ENCODE results near the gene ZNF146. TPM values are rescaled to one million over a fixed set of nuclear protein-coding genes. Genes with fewer than 3 reads are reported as not detected.

The ZNF146 gene
- total and polyA plus RNA-seq, 2 of the 8 experiments (the other 6 are each of a cell fraction or from before 2014, with no cell fraction given), result 27.0 to 161 TPM

- no peak overlapping the region for H3K27ac ChIP-seq (ENCODE audit: low read depth, low read length)
- POLR2A ChIA-PET (ENCODE audit: partially characterized antibody), result no interaction called here
- H2BK15ac ChIP-seq (ENCODE audit: low read length), result no peak overlapping the region
- H4K91ac ChIP-seq (replicated peaks; ENCODE audit: insufficient read length, low read length), result no peak overlapping the region
- H3K4me1 ChIP-seq (replicated peaks in 1 of 4; ENCODE audit: control insufficient read depth in 3 of 4, insufficient read depth in 4 of 4, low read length in 3 of 4), result no peaks in the 10 kb centered on the region; a peak in 2 of 7 replicates
- peaks cover 0 to 2% (median 0%) of the 10 kb centered on the region in 4 experiments; a peak in 1 of 8 replicates for H3K36me3 ChIP-seq (ENCODE audit: control insufficient read depth in 2 of 4, insufficient read depth in 4 of 4, low read length in 3 of 4)
- no peak for DNase-seq (ENCODE audit: low read depth in 1 of 2, low spot score in 2 of 2)
- no peaks in the 10 kb centered on the region for H3K23me2 ChIP-seq (ENCODE audit: low read depth, low read length)
- no peak overlapping the region for H2BK120ac ChIP-seq (replicated peaks; ENCODE audit: low read depth, low read length)
- H3K18ac ChIP-seq (ENCODE audit: extremely low read depth, low read length), result no peak overlapping the region
- no peak overlapping the region for H3K14ac ChIP-seq (ENCODE audit: insufficient read length)
- H3K4ac ChIP-seq (replicated peaks; ENCODE audit: insufficient read length, low read depth, low read length), result no peak overlapping the region
- H2BK20ac ChIP-seq (ENCODE audit: low read length), result no peak overlapping the region
- H2BK5ac ChIP-seq (ENCODE audit: low read depth, low read length), result no peak overlapping the region
- no peak overlapping the region for H3K4me3 ChIP-seq (ENCODE audit: extremely low read depth in 1 of 4, insufficient read depth in 2 of 4, low read depth in 3 of 4, low read length in 4 of 4)
- no peak overlapping the region for H4K5ac ChIP-seq (ENCODE audit: insufficient read length, low read depth, low read length)
- H4K8ac ChIP-seq (ENCODE audit: extremely low read depth, insufficient read depth, low read length), result no peak overlapping the region
- CTCF ChIA-PET (ENCODE audit: partially characterized antibody), result no interaction called here
- no peaks in the 10 kb centered on the region for H3K79me2 ChIP-seq (ENCODE audit: control insufficient read depth in 1 of 2, insufficient read depth in 2 of 2, low read length in 2 of 2)
- no peak overlapping the region for H3K4me2 ChIP-seq (ENCODE audit: insufficient read depth in 1 of 2, low read depth in 2 of 2, low read length in 2 of 2)
- H4K20me1 ChIP-seq (replicated peaks in 1 of 2; ENCODE audit: control insufficient read depth in 1 of 2, insufficient read depth in 2 of 2, low read length in 2 of 2), result no peaks in the 10 kb centered on the region
- H3K56ac ChIP-seq (replicated peaks; ENCODE audit: insufficient read length, low read depth, low read length), result no peak overlapping the region
- H3K23ac ChIP-seq (ENCODE audit: insufficient read length), result no peak overlapping the region
- peaks cover 2 to 23% of the 10 kb centered on the region in 2 experiments; a peak in 2 of 4 replicates for H3K9me3 ChIP-seq (ENCODE audit: insufficient read depth in 2 of 2, low read depth in 1 of 2, low read length in 1 of 2)
- no peak overlapping the region for H2BK12ac ChIP-seq (ENCODE audit: low read depth, low read length)
- no peak overlapping the region for H3K9ac ChIP-seq (replicated peaks in 1 of 4; ENCODE audit: extremely low read depth in 1 of 4, low read depth in 3 of 4, low read length in 3 of 4)
- no peak overlapping the region for H2AFZ ChIP-seq (ENCODE audit: low read length)
- no peak for TF ChIP-seq SRF (IDR thresholded peaks at IDR 0.05; ENCODE audit: low read depth, low read length)
- no peak for TF ChIP-seq BACH1 (IDR thresholded peaks at IDR 0.05; ENCODE audit: low read length)
- TF ChIP-seq PHF8 (conservative IDR thresholded peaks at IDR 0.05; ENCODE audit: low read depth, low read length), result no peak
- TF ChIP-seq E2F6 (IDR thresholded peaks at IDR 0.05), result no peak
- TF ChIP-seq CBX5 (IDR thresholded peaks at IDR 0.05; ENCODE audit: low read depth, low read length), result no peak
- TF ChIP-seq EZH2 (IDR thresholded peaks at IDR 0.05; ENCODE audit: low read depth, low read length, severe bottlenecking), result no peak
- H3K27me3 ChIP-seq (replicated peaks in 1 of 4; ENCODE audit: control insufficient read depth in 3 of 4, extremely low read depth in 1 of 4, insufficient read depth in 3 of 4, low read length in 3 of 4), result no peaks in the 10 kb centered on the region
- FAIRE-seq, result no peak
- no peak overlapping the region for H2AK5ac ChIP-seq (ENCODE audit: low read depth, low read length)
- WGBS, 2 experiments (ENCODE audit: extremely low coverage in 1 of 2, insufficient coverage in 1 of 2, insufficient read length in 1 of 2, insufficient replicate concordance in 2 of 2, low coverage in 1 of 2, low lambda C conversion rate in 2 of 2, missing lambda C conversion rate in 1 of 2), result 74% methylated on average over 1 of the region's 1 CpG; no CpG with 5 or more reads in 1 of the 2 experiments
- no peaks in the 10 kb centered on the region; the same call in 1 of the 2 replicates for H3K79me1 ChIP-seq (ENCODE audit: low read depth, low read length)
Observed at GRCh38 chr19:36252047-36252446, 37.1 kb downstream of the ZNF146 start.
